ENCODE measurements around the gene GIGYF1.
"Not testable (repeated sequence)": the region's sequence is repeated elsewhere in the genome, so short reads cannot be mapped to it uniquely, and the experiment has no call there.

The GIGYF1 gene

DNA sequence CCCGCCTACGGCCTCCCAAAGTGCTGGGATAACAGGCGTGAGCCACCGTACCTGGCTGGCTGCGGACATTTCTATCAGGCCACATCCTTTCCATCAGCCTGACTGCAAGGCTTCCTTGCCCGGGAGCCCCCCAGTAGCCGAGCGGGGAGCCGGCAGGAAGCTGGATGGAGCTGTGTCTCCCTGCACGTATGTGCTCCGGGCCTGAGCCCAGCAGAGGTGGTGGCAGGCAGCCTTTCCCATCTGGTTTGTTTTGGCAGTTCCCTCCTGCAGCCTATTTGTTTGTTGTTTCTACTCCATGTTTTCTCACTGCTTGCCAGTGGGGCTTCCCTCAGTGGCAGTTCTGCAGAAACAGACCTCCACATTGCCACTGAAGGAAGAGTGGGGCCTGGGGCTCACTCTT lies 17.3 kb upstream of the GIGYF1 start:
- Histone ChIP-seq H3K9ac (ENCODE audit: low read length in 5 of 5) (no peak overlapping the region), H3K27me3 (ENCODE audit: control insufficient read depth in 5 of 5, insufficient read depth in 4 of 5, low read length in 5 of 5) (peaks cover 0 to 3% (median 0%) of the 10 kb centered on the region in 5 donors), H3K4me1 (ENCODE audit: control insufficient read depth in 5 of 5, insufficient read depth in 5 of 5, low read length in 5 of 5) (peaks cover 2 to 12% (median 12%) of the 10 kb centered on the region in 5 donors), H3K9me3 (ENCODE audit: control insufficient read depth in 5 of 5, low read length in 5 of 5) (no peaks in the 10 kb centered on the region), H3K4me3 (ENCODE audit: low read depth in 1 of 5, low read length in 5 of 5) (no peak overlapping the region), H3K36me3 (ENCODE audit: control insufficient read depth in 5 of 5, insufficient read depth in 5 of 5, low read length in 5 of 5) (peaks cover 0 to 3% (median 2%) of the 10 kb centered on the region in 5 donors), H3K27ac (ENCODE audit: low read depth, low read length) (no peak overlapping the region)

DNA sequence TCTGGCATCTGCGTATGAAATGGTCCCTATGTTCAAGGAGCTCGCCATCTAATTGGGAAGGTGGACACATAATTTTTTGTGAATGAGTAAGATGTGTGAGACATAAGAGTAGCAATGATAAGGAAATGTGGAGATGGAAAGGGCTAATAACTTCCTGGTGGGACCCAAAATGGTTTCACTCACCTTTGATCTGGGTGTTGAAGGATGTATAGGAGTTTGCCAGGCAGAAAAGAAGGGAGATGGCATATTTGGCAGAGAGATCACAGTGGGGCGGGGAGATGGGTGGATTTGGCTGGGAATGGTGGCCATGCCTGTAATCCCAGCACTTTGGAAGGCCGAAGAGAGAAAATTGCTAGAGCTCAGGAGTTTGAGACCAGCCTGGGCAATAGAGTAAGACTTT lies 16.4 kb upstream of the GIGYF1 start:
- peaks cover 2 to 18% (median 15%) of the 10 kb centered on the region in 5 donors for H3K4me1 ChIP-seq (ENCODE audit: control insufficient read depth in 5 of 5, insufficient read depth in 5 of 5, low read length in 5 of 5)
- no peaks in the 10 kb centered on the region for H3K9me3 ChIP-seq (ENCODE audit: control insufficient read depth in 5 of 5, low read length in 5 of 5)

GRCh38 chr7:100708395-100708794 lies 14.3 kb upstream of the GIGYF1 start:
- Histone ChIP-seq H3K27me3 (ENCODE audit: control insufficient read depth in 5 of 5, insufficient read depth in 4 of 5, low read length in 5 of 5) (no peaks in the 10 kb centered on the region), H3K9ac (ENCODE audit: low read length in 5 of 5) (no peak overlapping the region), H3K36me3 (ENCODE audit: control insufficient read depth in 5 of 5, insufficient read depth in 5 of 5, low read length in 5 of 5) (peaks cover 0 to 3% (median 2%) of the 10 kb centered on the region in 5 donors), H3K4me3 (ENCODE audit: low read depth in 1 of 5, low read length in 5 of 5) (no peak overlapping the region), H3K4me1 (ENCODE audit: control insufficient read depth in 5 of 5, insufficient read depth in 5 of 5, low read length in 5 of 5) (peaks cover 4 to 26% (median 22%) of the 10 kb centered on the region in 5 donors), H3K9me3 (ENCODE audit: control insufficient read depth in 5 of 5, low read length in 5 of 5) (no peaks in the 10 kb centered on the region), H3K27ac (ENCODE audit: low read depth, low read length) (no peak overlapping the region)

More for the DNA sequence above, 16.4 kb upstream of the GIGYF1 start:
- Histone ChIP-seq H3K9ac (ENCODE audit: low read length in 5 of 5) (no peak overlapping the region), H3K36me3 (ENCODE audit: control insufficient read depth in 5 of 5, insufficient read depth in 5 of 5, low read length in 5 of 5) (peaks cover 0 to 3% (median 2%) of the 10 kb centered on the region in 5 donors), H3K27me3 (ENCODE audit: control insufficient read depth in 5 of 5, insufficient read depth in 4 of 5, low read length in 5 of 5) (peaks cover 0 to 3% (median 0%) of the 10 kb centered on the region in 5 donors), H3K4me3 (ENCODE audit: low read depth in 1 of 5, low read length in 5 of 5) (no peak overlapping the region), H3K27ac (ENCODE audit: low read depth, low read length) (no peak overlapping the region)

- H3K9ac ChIP-seq (ENCODE audit: low read length in 5 of 5) = peak overlapping the region; percentile 16 to 97 (median 94)
Measured at GRCh38 chr7:100706672-100707311, 12.7 kb upstream of the GIGYF1 start.

GRCh38 chr7:100705753-100706671 lies 12.0 kb upstream of the GIGYF1 start, which contains the start of gene POP7:
Gene POP7, plus strand, starts transcription at chr7:100706121. Its CDS starts 710 bp downstream, at chr7:100706831.
- Histone ChIP-seq H3K4me3 (ENCODE audit: low read depth in 1 of 5, low read length in 5 of 5) (peak within 1 kb of the TSS; percentile 83 to 95 (median 86)), H3K36me3 (ENCODE audit: control insufficient read depth in 5 of 5, insufficient read depth in 5 of 5, low read length in 5 of 5) (peaks cover 0 to 3% (median 2%) of the 10 kb centered on the region in 5 donors), H3K4me1 (ENCODE audit: control insufficient read depth in 5 of 5, insufficient read depth in 5 of 5, low read length in 5 of 5) (peaks cover 4 to 26% (median 22%) of the 10 kb centered on the region in 5 donors), H3K9me3 (ENCODE audit: control insufficient read depth in 5 of 5, low read length in 5 of 5) (no peaks in the 10 kb centered on the region), H3K27me3 (ENCODE audit: control insufficient read depth in 5 of 5, insufficient read depth in 4 of 5, low read length in 5 of 5) (no peaks in the 10 kb centered on the region), H3K27ac (ENCODE audit: low read depth, low read length) (peak within 1 kb of the TSS; percentile 84), H3K9ac (ENCODE audit: low read length in 5 of 5) (peak within 1 kb of the TSS; percentile 68 to 97 (median 94))

More at GRCh38 chr7:100706672-100707311, 12.7 kb upstream of the GIGYF1 start:
- Histone ChIP-seq H3K4me3 (ENCODE audit: low read depth in 1 of 5, low read length in 5 of 5) (peak overlapping the region; percentile 83 to 95 (median 86)), H3K4me1 (ENCODE audit: control insufficient read depth in 5 of 5, insufficient read depth in 5 of 5, low read length in 5 of 5) (peaks cover 4 to 26% (median 22%) of the 10 kb centered on the region in 5 donors), H3K27me3 (ENCODE audit: control insufficient read depth in 5 of 5, insufficient read depth in 4 of 5, low read length in 5 of 5) (no peaks in the 10 kb centered on the region), H3K27ac (ENCODE audit: low read depth, low read length) (peak overlapping the region; percentile 84), H3K9me3 (ENCODE audit: control insufficient read depth in 5 of 5, low read length in 5 of 5) (no peaks in the 10 kb centered on the region), H3K36me3 (ENCODE audit: control insufficient read depth in 5 of 5, insufficient read depth in 5 of 5, low read length in 5 of 5) (peaks cover 0 to 3% (median 2%) of the 10 kb centered on the region in 5 donors)

DNA sequence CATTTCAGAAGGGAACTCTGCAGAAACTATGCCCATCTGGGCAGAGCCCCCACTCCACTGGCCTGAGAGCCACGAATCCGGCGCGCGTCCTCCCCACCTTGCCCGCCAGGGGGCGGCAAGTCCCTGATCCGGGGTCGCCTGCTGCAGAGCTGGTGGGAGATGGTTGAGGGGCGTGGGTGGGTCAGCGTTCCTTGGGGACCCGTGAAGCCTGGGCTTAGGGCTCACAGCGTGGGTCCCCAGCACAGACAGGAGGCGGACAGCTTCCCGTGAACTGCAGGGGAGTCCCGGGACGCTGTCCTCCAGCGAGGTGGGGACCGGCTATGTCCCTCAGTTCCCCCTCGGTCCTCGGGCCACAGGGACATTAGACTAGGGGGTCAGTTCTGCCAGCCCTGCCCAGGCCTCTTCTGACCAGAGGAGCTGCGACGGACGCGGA lies 11.3 kb upstream of the GIGYF1 start:
- H3K36me3 ChIP-seq (ENCODE audit: control insufficient read depth in 5 of 5, insufficient read depth in 5 of 5, low read length in 5 of 5) = peaks cover 0 to 3% (median 1%) of the 10 kb centered on the region in 5 donors
- H3K27me3 ChIP-seq (ENCODE audit: control insufficient read depth in 5 of 5, insufficient read depth in 4 of 5, low read length in 5 of 5) = no peaks in the 10 kb centered on the region

DNA sequence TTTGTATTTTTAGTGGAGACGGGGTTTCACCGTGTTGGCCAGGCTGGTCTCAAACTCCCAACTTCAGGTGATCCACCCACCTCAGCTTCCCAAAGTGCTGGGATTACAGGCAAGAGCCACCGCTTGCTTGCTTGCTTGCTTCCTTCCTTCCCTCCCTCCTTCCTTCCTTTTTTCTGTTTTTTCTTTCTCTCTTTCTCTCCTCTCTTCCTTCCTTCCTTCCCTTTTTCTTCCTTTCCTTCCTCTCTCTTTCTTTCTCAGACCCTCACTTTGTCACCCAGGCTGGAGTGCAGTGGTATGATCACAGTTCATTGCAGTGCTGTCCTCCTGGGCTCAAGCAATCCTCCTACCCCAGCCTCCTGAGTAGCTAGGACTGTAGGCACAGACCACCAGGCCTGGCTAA lies 7.0 kb upstream of the GIGYF1 start:
- H3K9ac ChIP-seq (ENCODE audit: low read length in 5 of 5); H3K4me3 ChIP-seq (ENCODE audit: low read depth in 1 of 5, low read length in 5 of 5); H3K27ac ChIP-seq (ENCODE audit: low read depth, low read length); H3K27me3 ChIP-seq (ENCODE audit: control insufficient read depth in 5 of 5, insufficient read depth in 4 of 5, low read length in 5 of 5); H3K36me3 ChIP-seq (ENCODE audit: control insufficient read depth in 5 of 5, insufficient read depth in 5 of 5, low read length in 5 of 5); H3K9me3 ChIP-seq (ENCODE audit: control insufficient read depth in 5 of 5, low read length in 5 of 5): not testable (repeated sequence)
- H3K4me1 ChIP-seq (ENCODE audit: control insufficient read depth in 5 of 5, insufficient read depth in 5 of 5, low read length in 5 of 5) = peaks cover 1 to 11% (median 9%) of the 10 kb centered on the region in 5 donors

More for the DNA sequence above, 11.3 kb upstream of the GIGYF1 start:
- no peaks in the 10 kb centered on the region for H3K9me3 ChIP-seq (ENCODE audit: control insufficient read depth in 5 of 5, low read length in 5 of 5)
- peaks cover 4 to 26% (median 22%) of the 10 kb centered on the region in 5 donors for H3K4me1 ChIP-seq (ENCODE audit: control insufficient read depth in 5 of 5, insufficient read depth in 5 of 5, low read length in 5 of 5)
- H3K9ac ChIP-seq (ENCODE audit: low read length in 5 of 5) = peak overlapping the region; percentile 68 to 97 (median 94)
- peak overlapping the region; percentile 84 for H3K27ac ChIP-seq (ENCODE audit: low read depth, low read length)
- peak overlapping the region; percentile 40 to 95 (median 86) for H3K4me3 ChIP-seq (ENCODE audit: low read depth in 1 of 5, low read length in 5 of 5)

- Histone ChIP-seq H3K9ac (ENCODE audit: low read length in 5 of 5) (no peak overlapping the region), H3K9me3 (ENCODE audit: control insufficient read depth in 5 of 5, low read length in 5 of 5) (no peaks in the 10 kb centered on the region), H3K27ac (ENCODE audit: low read depth, low read length) (no peak overlapping the region), H3K4me3 (ENCODE audit: low read depth in 1 of 5, low read length in 5 of 5) (no peak overlapping the region), H3K4me1 (ENCODE audit: control insufficient read depth in 5 of 5, insufficient read depth in 5 of 5, low read length in 5 of 5) (peaks cover 0 to 5% (median 4%) of the 10 kb centered on the region in 5 donors), H3K36me3 (ENCODE audit: control insufficient read depth in 5 of 5, insufficient read depth in 5 of 5, low read length in 5 of 5) (no peaks in the 10 kb centered on the region), H3K27me3 (ENCODE audit: control insufficient read depth in 5 of 5, insufficient read depth in 4 of 5, low read length in 5 of 5) (peaks cover 0 to 7% (median 0%) of the 10 kb centered on the region in 5 donors)
Measured at GRCh38 chr7:100699018-100699417, 5.0 kb upstream of the GIGYF1 start.

DNA sequence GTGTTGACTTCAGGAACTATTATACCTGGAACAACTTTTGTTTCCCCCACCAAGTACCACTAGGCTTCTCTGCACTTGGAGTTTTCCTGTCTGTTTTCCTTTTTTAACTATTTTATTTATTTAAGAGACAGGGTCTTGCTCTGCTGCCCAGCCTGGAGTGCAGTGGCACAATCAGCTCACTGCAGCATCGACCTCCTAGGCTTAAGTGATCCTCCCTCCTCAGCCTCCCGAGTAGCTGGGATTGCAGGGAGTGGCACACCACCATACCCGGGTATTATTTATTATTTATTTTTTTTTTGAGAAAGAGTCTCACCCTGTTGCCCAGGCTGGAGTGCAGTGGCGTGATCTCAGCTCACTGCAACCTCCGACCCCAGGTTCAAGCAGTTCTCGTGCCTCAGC lies 2.1 kb upstream of the GIGYF1 start:
- H3K4me3 ChIP-seq (ENCODE audit: low read depth in 1 of 5, low read length in 5 of 5) = no peak overlapping the region
- peaks cover 0 to 7% (median 0%) of the 10 kb centered on the region in 5 donors for H3K27me3 ChIP-seq (ENCODE audit: control insufficient read depth in 5 of 5, insufficient read depth in 4 of 5, low read length in 5 of 5)
- H3K4me1 ChIP-seq (ENCODE audit: control insufficient read depth in 5 of 5, insufficient read depth in 5 of 5, low read length in 5 of 5) = peaks cover 10 to 29% (median 27%) of the 10 kb centered on the region in 5 donors
- H3K27ac ChIP-seq (ENCODE audit: low read depth, low read length) = no peak overlapping the region
- no peaks in the 10 kb centered on the region for H3K9me3 ChIP-seq (ENCODE audit: control insufficient read depth in 5 of 5, low read length in 5 of 5)
- no peak overlapping the region for H3K9ac ChIP-seq (ENCODE audit: low read length in 5 of 5)
- H3K36me3 ChIP-seq (ENCODE audit: control insufficient read depth in 5 of 5, insufficient read depth in 5 of 5, low read length in 5 of 5) = peaks cover 0 to 1% (median 0%) of the 10 kb centered on the region in 5 donors
